Ishikawa (cell line): Measurements from ENCODE around the gene FIZ1.

Source experiments
- CEBPB ChIP-seq: IDR thresholded peaks from 2 replicates; pipeline ENCODE4 v1.6.1; 2012
- CREB1 ChIP-seq: IDR thresholded peaks from 2 replicates; pipeline ENCODE4 v1.6.1; 2012; ENCODE audit warnings: low read depth
- EGR1 ChIP-seq: IDR thresholded peaks from 2 replicates; pipeline ENCODE4 v1.6.1; 2012
- EP300 ChIP-seq: IDR thresholded peaks from 2 replicates; pipeline ENCODE4 v1.6.1; 2012; ENCODE audit warnings: borderline replicate concordance
- FOXM1 ChIP-seq: IDR thresholded peaks from 2 replicates; pipeline ENCODE4 v1.6.1; 2012; ENCODE audit warnings: low read depth, borderline replicate concordance
- MAX ChIP-seq: IDR thresholded peaks from 2 replicates; pipeline ENCODE4 v1.6.1; 2012
- NFIC ChIP-seq: IDR thresholded peaks from 2 replicates; pipeline ENCODE4 v1.6.1; 2012
- RAD21 ChIP-seq: IDR thresholded peaks from 2 replicates; pipeline ENCODE4 v1.6.1; 2012; ENCODE audit warnings: low read depth
- TAF1 ChIP-seq: IDR thresholded peaks from 2 replicates; pipeline ENCODE4 v1.6.1; 2012; ENCODE audit warnings: low read depth, mild to moderate bottlenecking
- TCF12 ChIP-seq: IDR thresholded peaks from 2 replicates; pipeline ENCODE4 v1.6.1; 2012; ENCODE audit warnings: low read depth
- TEAD4 ChIP-seq: IDR thresholded peaks from 2 replicates; pipeline ENCODE4 v1.6.1; 2012
- USF1 ChIP-seq: IDR thresholded peaks from 2 replicates; pipeline ENCODE4 v1.6.1; 2012
- YY1 ChIP-seq: IDR thresholded peaks from 2 replicates; pipeline ENCODE4 v1.6.1; 2012; ENCODE audit warnings: low read depth
- ZBTB7A ChIP-seq: IDR thresholded peaks from 2 replicates; pipeline ENCODE4 v1.6.1; 2012; ENCODE audit warnings: low read depth
- TF ChIP-seq, protein P1 (sequence below): IDR thresholded peaks from 2 replicates; pipeline ENCODE4 v1.6.1; 2012; ENCODE audit warnings: low read depth, mild to moderate bottlenecking

Gene FIZ1

GRCh38 chr19:55621673-55622231 lies 22.4 kb upstream of the FIZ1 start:
- no peak for TF ChIP-seq MAX
- TF ChIP-seq, protein P1, sequence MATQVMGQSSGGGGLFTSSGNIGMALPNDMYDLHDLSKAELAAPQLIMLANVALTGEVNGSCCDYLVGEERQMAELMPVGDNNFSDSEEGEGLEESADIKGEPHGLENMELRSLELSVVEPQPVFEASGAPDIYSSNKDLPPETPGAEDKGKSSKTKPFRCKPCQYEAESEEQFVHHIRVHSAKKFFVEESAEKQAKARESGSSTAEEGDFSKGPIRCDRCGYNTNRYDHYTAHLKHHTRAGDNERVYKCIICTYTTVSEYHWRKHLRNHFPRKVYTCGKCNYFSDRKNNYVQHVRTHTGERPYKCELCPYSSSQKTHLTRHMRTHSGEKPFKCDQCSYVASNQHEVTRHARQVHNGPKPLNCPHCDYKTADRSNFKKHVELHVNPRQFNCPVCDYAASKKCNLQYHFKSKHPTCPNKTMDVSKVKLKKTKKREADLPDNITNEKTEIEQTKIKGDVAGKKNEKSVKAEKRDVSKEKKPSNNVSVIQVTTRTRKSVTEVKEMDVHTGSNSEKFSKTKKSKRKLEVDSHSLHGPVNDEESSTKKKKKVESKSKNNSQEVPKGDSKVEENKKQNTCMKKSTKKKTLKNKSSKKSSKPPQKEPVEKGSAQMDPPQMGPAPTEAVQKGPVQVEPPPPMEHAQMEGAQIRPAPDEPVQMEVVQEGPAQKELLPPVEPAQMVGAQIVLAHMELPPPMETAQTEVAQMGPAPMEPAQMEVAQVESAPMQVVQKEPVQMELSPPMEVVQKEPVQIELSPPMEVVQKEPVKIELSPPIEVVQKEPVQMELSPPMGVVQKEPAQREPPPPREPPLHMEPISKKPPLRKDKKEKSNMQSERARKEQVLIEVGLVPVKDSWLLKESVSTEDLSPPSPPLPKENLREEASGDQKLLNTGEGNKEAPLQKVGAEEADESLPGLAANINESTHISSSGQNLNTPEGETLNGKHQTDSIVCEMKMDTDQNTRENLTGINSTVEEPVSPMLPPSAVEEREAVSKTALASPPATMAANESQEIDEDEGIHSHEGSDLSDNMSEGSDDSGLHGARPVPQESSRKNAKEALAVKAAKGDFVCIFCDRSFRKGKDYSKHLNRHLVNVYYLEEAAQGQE = no peak
- TF ChIP-seq TCF12 = no peak
- TF ChIP-seq RAD21 = no peak
- TF ChIP-seq CREB1 = no peak
- no peak for TF ChIP-seq CEBPB
- no peak for TF ChIP-seq USF1
- TF ChIP-seq EGR1 = no peak
- no peak for TF ChIP-seq EP300
- TF ChIP-seq TAF1 = no peak
- TF ChIP-seq NFIC = no peak
- no peak for TF ChIP-seq TEAD4

DNA sequence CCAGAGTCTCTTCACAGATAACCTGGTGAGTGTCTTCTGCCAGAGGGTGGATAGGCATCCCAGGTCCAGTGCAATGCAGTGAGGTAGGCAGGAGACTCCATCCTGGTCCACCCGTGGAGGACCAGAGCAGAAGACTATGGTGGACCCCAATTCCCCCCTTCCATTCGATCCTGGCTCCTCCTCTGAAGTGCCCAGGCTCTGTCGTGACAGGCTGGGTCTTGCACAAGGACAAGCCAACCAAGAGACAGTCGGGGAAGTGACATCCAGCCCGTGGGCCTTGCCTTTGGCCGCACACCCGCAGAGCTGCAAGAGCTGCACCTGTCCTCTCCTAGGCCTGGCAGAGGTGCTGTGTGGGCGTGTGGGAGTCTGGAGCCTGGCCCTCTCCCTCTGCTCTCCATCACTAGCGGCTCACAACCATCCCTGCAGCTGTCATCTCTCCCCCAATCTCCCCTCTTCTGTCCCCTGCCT lies 21.9 kb upstream of the FIZ1 start:
- TF ChIP-seq YY1 (no peak), MAX (no peak), USF1 (no peak), EGR1 (no peak), CREB1 (no peak), ZBTB7A (no peak), RAD21 (no peak), TEAD4 (no peak), NFIC (no peak), EP300 (no peak), TAF1 (no peak), CEBPB (no peak), TCF12 (no peak), FOXM1 (no peak)
- TF ChIP-seq, protein P1 = no peak

DNA sequence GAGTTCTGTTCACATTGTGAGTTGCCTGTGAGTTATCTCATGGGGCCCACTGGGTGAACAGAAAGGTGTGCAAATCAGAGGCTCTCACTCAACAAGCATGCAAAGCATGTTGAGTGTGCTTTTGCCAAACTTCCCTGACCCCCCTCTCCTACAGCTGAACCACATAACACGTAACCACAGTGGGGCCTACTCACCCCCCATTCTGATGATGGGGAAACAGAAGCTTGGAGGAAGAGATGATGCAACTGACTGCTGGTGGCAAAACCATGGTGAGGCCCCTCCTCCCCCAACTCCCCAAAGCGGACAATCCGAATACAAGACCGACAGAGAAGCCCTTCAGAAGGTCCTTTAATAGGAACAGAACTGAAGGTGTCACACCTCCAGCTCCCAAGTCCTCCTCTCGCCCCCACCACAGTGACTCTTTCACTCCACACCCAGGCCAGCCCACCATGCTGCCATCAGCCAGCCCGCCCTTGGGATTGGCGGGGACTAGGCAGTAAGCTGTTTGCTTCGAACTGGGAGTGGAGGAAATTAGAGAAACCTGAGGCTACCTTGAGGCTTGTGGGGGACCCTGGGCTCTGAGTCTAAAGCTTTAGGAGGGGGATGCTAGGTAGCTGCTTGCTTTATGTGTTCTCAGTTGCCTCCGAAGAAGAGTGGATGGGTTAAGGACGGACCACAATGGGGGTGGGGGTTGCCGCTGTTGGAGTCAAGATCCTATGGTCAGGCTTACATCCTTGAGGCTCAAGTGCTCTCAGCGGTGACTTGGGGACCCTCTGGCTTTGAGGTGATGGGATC lies 21.3 kb upstream of the FIZ1 start:
- TF ChIP-seq CEBPB (no peak), EP300 (no peak), RAD21 (no peak), YY1 (no peak), USF1 (no peak), CREB1 (no peak), TCF12 (no peak), MAX (no peak), ZBTB7A (no peak), NFIC (no peak), TAF1 (no peak), TEAD4 (no peak), FOXM1 (no peak), EGR1 (no peak)
- TF ChIP-seq, protein P1 = no peak
